ENCODE results near the gene UGT1A4. TPM values are rescaled to one million over a fixed set of nuclear protein-coding genes. Genes with fewer than 3 reads are reported as not detected.

UGT1A4 gene
- total RNA-seq, 1 donor from 2014 or later: 5.2 TPM

Other genes starting within 250 kb of the UGT1A4 start
- 48.1 TPM for gene USP40, start 152.0 kb upstream of the UGT1A4 start, total RNA-seq
- gene UGT1A8, start 101.1 kb upstream of the UGT1A4 start, total RNA-seq: 26.4 TPM
- 47.5 TPM for gene UGT1A10, start 82.3 kb upstream of the UGT1A4 start, total RNA-seq
- 1.3 TPM for gene UGT1A9, start 46.8 kb upstream of the UGT1A4 start, total RNA-seq
- 2.2 TPM for gene UGT1A7, start 36.8 kb upstream of the UGT1A4 start, total RNA-seq
- gene UGT1A6, start 25.8 kb upstream of the UGT1A4 start, total RNA-seq: 6.3 TPM
- gene UGT1A5, start 5.8 kb upstream of the UGT1A4 start, total RNA-seq: 2.0 TPM
- gene UGT1A3, start 10.3 kb downstream of the UGT1A4 start, total RNA-seq: 0.86 TPM
- gene UGT1A1, start 41.5 kb downstream of the UGT1A4 start, total RNA-seq: 2.6 TPM
- 1.2 TPM for gene MROH2A, start 59.6 kb downstream of the UGT1A4 start, total RNA-seq
- 1.9 TPM for gene HJURP, start 135.8 kb downstream of the UGT1A4 start, total RNA-seq
- 0.12 TPM for gene TRPM8, start 198.6 kb downstream of the UGT1A4 start, total RNA-seq

All from mucosa of gallbladder (tissue), 1 donor.